Skeletal muscle tissue (tissue), 4 donors: ENCODE data around the gene GABARAP. TPM values are rescaled to one million over a fixed set of nuclear protein-coding genes. Genes with fewer than 3 reads are reported as not detected.
A peak's percentile ranks its signal among the peaks of the same experiment; 100 is the strongest.
"Not testable (repeated sequence)": the region's sequence is repeated elsewhere in the genome, so short reads cannot be mapped to it uniquely, and the experiment has no call there.

ENCODE experiments used
- H3K27ac ChIP-seq: one replicate; pipeline ENCODE4 v1.7.0; 2013; ENCODE audit warnings: mild to moderate bottlenecking, low read depth, low read length, inconsistent platforms
- H3K27me3 ChIP-seq, 3 donors: one replicate each; pipeline ENCODE4 v1.7.0; 2013; ENCODE audit warnings: low read length in 3 of 3; ENCODE audit not compliant: control insufficient read depth in 3 of 3, insufficient read depth in 3 of 3
- H3K36me3 ChIP-seq, 3 donors: one replicate each; pipeline ENCODE4 v1.7.0; 2013; ENCODE audit warnings: low read length in 3 of 3; ENCODE audit not compliant: control insufficient read depth in 3 of 3, insufficient read depth in 3 of 3
- H3K4me1 ChIP-seq, 3 donors: one replicate each; pipeline ENCODE4 v1.7.0; 2013; ENCODE audit warnings: low read length in 3 of 3, mild to moderate bottlenecking in 3 of 3; ENCODE audit not compliant: control insufficient read depth in 3 of 3, insufficient read depth in 3 of 3
- H3K4me3 ChIP-seq, 3 donors: one replicate each; pipeline ENCODE4 v1.7.0; 2013; ENCODE audit warnings: low read length in 3 of 3
- H3K9ac ChIP-seq, 3 donors: one replicate each; pipeline ENCODE4 v1.7.0; 2013; ENCODE audit warnings: low read length in 3 of 3, mild to moderate bottlenecking in 3 of 3, moderate library complexity in 2 of 3, low read depth in 1 of 3
- H3K9me3 ChIP-seq, 3 donors: one replicate each; pipeline ENCODE4 v1.7.0; 2013; ENCODE audit warnings: low read length in 3 of 3; ENCODE audit not compliant: control insufficient read depth in 3 of 3
- total RNA-seq: library from RNA; depleted of rRNA; stranded (reverse); fragments of >200 nt; gene quantifications from one replicate; pipeline ENCODE4 v1.2.3, GENCODE V29; 2014
- donor health status: Osteomylitis.

GABARAP gene
- total RNA-seq, 1 donor from 2014 or later, result 259 TPM

DNA sequence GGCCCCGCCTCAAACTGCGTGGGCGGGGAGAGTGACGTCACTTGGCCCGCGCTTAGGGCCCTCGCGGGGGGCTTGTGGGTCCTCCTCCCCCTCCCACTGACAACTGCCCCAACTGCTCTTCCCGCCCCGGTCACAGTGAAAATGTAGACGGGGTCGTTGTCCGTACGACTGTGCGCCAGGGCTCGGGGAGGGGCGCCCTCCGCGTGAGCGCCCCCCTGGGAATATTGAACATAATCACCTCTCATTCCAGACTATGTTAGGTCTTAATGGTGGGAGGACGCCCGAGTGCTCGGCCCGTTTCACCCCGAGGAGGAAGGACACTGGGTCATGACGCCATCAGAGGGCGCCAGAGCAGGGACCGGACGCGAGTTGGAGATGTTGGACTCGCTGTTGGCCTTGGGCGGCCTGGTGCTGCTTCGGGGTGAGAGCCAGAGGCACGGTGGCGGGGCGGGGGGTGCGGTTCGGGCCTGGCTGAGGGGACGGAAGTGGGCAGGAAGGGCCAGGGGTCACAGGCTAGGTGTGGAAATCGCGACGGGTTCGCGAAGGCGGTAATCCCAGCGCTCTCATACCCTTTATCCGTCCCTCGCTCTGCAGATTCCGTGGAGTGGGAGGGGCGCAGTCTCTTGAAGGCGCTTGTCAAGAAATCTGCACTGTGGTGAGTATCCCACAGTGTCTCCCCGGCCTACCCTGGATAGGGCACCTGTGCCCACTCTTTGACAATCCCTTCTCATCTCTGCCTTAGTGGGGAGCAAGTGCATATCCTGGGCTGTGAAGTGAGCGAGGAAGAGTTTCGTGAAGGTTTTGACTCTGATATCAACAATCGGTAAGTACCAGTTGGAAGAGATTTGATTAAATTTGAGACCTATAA is 10.2 kb upstream of the GABARAP start, which contains the start of gene ELP5:
Gene ELP5 (plus strand): TSS at position 40 of the 868 bp plus-strand sequence. CDS start 336 bp downstream, at position 376.
- H3K4me1 ChIP-seq, result peaks cover 38 to 41% (median 41%) of the 10 kb centered on the region in 3 donors
- H3K27ac ChIP-seq, result peak within 1 kb of the TSS; percentile 100
- H3K9me3 ChIP-seq, result no peaks in the 10 kb centered on the region
- H3K27me3 ChIP-seq, result no peaks in the 10 kb centered on the region
- peak within 1 kb of the TSS; percentile 64 to 92 (median 89) for H3K4me3 ChIP-seq
- peak within 1 kb of the TSS; percentile 98 to 99 (median 99) for H3K9ac ChIP-seq
- peaks cover 22 to 31% (median 30%) of the 10 kb centered on the region in 3 donors for H3K36me3 ChIP-seq

DNA sequence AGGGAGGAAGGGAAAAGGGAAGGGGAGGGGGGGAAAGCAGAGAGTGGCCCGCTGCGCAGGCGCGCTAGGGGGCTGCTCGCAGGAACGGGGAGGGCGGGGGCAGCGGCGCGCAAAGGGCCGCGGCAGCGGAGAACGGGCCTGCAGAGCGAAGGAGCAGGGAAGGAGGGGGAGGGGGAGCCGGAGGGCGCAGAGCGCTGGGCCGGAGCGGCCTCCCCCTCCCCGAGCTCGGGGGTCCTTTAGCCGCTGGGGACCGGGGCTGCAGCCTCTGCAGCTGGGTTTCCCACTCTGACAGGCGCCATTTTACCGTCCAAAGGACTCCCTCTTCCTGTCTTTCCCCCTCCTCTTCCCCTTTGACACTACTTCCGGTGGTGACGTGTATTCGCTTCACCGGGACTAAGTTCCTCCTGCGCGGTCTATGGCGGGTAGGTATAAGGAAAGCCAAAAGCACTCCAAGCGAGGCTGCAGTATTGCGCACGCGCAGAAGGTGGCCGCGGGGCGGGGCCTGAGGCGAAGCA is 9.5 kb upstream of the GABARAP start, which contains the start of gene CTDNEP1:
Gene CTDNEP1 (minus strand): TSS at position 74 of the 515 bp plus-strand sequence. CDS start 438 bp downstream, outside the sequence.
- H3K4me3 ChIP-seq, result peak within 1 kb of the TSS; percentile 64 to 92 (median 89)
- no peaks in the 10 kb centered on the region for H3K27me3 ChIP-seq
- H3K36me3 ChIP-seq, result peaks cover 19 to 30% (median 27%) of the 10 kb centered on the region in 3 donors
- peak within 1 kb of the TSS; percentile 100 for H3K27ac ChIP-seq
- H3K9ac ChIP-seq, result peak within 1 kb of the TSS; percentile 98 to 99 (median 99)
- H3K4me1 ChIP-seq, result peaks cover 39 to 47% (median 45%) of the 10 kb centered on the region in 3 donors
- H3K9me3 ChIP-seq, result no peaks in the 10 kb centered on the region

DNA sequence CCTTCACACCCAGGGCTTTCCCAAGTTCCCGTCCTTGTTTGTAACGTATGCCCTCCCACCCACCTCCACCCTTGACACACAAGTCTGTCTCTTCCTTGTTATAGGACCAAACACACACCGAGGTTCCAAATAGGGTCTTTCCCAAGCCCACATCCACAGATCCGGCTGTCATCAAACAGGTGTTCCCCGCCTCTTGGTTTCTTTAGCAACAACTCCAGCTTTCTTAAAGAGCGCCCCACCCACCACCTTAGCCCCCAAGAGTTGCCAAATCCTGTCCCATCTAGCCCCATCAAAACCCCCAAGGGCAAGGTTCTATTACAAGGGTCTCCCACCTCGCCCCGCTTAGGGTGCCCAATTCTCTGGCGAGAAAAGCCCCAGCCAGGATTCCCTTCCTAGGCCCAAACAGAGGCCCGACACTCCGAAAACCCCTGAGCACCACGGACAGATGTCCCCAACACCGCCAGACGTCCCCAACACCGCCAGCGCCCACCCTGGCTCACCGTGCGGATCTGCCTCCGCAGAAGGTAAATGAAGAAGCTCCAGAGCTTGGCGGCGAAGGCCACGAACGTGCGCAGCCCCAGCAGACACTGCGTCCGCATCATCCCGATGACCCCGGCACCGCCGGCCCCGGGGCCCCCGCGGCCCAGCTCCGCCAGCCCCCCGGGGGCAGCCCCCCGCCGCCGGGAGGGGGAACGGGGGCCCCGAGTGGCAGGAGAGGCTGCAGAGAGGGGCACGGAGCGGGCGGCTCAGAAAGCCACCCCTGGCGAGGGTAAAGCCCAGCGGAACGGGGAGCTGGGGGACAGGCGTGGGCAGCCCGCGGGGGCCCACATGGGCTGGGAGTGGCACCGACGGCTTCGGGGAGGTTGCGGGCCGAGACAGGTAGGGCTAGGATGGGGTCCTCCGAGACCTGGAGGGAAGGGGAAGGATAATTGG is 8.7 kb upstream of the GABARAP start:
- no peaks in the 10 kb centered on the region for H3K9me3 ChIP-seq
- peaks cover 39 to 47% (median 45%) of the 10 kb centered on the region in 3 donors for H3K4me1 ChIP-seq
- H3K36me3 ChIP-seq, result peaks cover 21 to 30% (median 30%) of the 10 kb centered on the region in 3 donors

DNA sequence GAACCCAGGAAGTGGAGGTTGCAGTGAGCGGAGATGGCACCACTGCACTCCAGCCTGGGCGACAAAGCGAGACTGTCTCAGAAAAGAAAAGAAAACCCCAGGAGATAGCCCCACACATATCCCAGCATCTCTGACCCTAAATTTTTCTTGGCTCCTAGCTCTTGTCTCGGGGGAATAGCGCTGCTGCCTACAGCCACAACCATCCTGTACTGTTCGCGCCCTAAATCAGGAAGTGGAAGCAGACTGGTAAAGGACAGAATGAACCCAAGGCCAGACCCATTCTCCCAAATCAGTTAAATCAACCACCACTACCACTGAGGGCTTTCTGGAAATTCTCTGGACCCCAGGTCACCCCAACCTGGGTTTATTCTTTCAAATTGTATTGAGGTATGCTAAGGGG is 7.6 kb upstream of the GABARAP start:
- Histone ChIP-seq H3K4me3 (peak overlapping the region; percentile 64 to 92 (median 76)), H3K36me3 (peaks cover 20 to 31% (median 30%) of the 10 kb centered on the region in 3 donors), H3K4me1 (peaks cover 39 to 47% (median 45%) of the 10 kb centered on the region in 3 donors), H3K9me3 (no peaks in the 10 kb centered on the region), H3K27ac (peak overlapping the region; percentile 100), H3K9ac (peak overlapping the region; percentile 96 to 99 (median 98)), H3K27me3 (no peaks in the 10 kb centered on the region)

More for the DNA sequence above, 8.7 kb upstream of the GABARAP start:
- H3K27ac ChIP-seq, result peak overlapping the region; percentile 100
- peak overlapping the region; percentile 64 to 92 (median 85) for H3K4me3 ChIP-seq
- peak overlapping the region; percentile 96 to 99 (median 98) for H3K9ac ChIP-seq
- H3K27me3 ChIP-seq, result no peaks in the 10 kb centered on the region

- Histone ChIP-seq H3K27ac (peak overlapping the region; percentile 100), H3K36me3 (peaks cover 22 to 30% (median 30%) of the 10 kb centered on the region in 3 donors), H3K9me3 (no peaks in the 10 kb centered on the region), H3K4me3 (peak overlapping the region; percentile 45 to 92 (median 64)), H3K9ac (peak overlapping the region; percentile 60 to 98 (median 96)), H3K4me1 (peaks cover 39 to 47% (median 45%) of the 10 kb centered on the region in 3 donors), H3K27me3 (no peaks in the 10 kb centered on the region)
Measured at GRCh38 chr17:7249214-7249613, 7.0 kb upstream of the GABARAP start.

- Histone ChIP-seq H3K4me1 (peaks cover 41 to 51% (median 45%) of the 10 kb centered on the region in 3 donors), H3K9ac (peak overlapping the region; percentile 60 to 98 (median 96)), H3K27ac (peak overlapping the region; percentile 100), H3K4me3 (peak overlapping the region; percentile 45 to 92 (median 64)), H3K27me3 (no peaks in the 10 kb centered on the region), H3K9me3 (no peaks in the 10 kb centered on the region), H3K36me3 (peaks cover 26 to 31% (median 30%) of the 10 kb centered on the region in 3 donors)
Measured at GRCh38 chr17:7248796-7249195, 6.5 kb upstream of the GABARAP start.

DNA sequence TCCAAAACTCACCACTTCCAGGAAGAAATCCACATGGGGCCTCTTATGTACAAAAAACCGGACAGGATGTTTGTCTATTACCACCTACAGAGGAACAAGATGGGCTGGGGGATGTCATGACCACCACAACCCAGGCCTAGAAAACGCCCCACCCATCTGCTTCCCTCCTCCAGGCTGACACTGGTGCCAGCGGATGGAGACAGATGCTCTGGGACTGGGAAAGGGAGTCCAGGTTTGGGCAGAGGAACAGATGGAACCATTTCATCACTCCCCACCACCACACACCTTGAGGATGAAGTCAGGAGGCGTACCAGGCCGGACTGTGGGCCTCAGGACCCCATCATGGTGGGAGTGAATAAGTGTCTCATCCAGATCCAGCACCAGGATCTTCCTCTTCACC is 4.5 kb upstream of the GABARAP start:
- Histone ChIP-seq H3K27me3 (no peaks in the 10 kb centered on the region), H3K9me3 (no peaks in the 10 kb centered on the region), H3K36me3 (peaks cover 24 to 29% (median 26%) of the 10 kb centered on the region in 3 donors), H3K4me1 (peaks cover 38 to 49% (median 41%) of the 10 kb centered on the region in 3 donors), H3K4me3 (no peak overlapping the region), H3K27ac (peak overlapping the region; percentile 100), H3K9ac (no peak overlapping the region)

DNA sequence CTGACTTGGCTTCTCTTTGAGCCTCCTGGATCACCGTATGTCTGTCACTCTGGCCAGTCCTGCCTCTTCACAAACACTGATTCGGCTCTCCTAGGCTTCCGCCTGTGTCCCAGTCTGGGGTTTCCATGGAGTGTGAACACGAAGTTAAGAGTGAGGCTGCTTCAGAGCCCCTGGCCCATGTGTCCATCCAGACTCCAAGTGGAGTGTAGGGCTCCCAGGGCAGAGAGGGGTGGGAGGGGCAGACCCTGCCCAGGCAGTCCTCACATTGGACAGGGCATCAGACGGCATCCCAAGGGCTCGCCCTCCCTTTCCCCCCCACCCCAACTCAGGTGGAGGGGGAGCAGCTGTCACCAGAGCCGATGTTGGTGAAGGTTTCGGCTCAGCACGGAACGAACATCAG is 1.6 kb upstream of the GABARAP start:
- H3K4me3 ChIP-seq, H3K9me3 ChIP-seq, H3K27me3 ChIP-seq: not testable (repeated sequence)
- Histone ChIP-seq H3K27ac (peak overlapping the region; percentile 100), H3K36me3 (peaks cover 35 to 39% (median 38%) of the 10 kb centered on the region in 3 donors), H3K4me1 (peaks cover 36 to 52% (median 39%) of the 10 kb centered on the region in 3 donors), H3K9ac (peak overlapping the region in 1 of 3 donors; percentile 99)

GRCh38 chr17:7243453-7243729 is 1.1 kb upstream of the GABARAP start:
- Histone ChIP-seq H3K9me3 (no peaks in the 10 kb centered on the region), H3K4me1 (peaks cover 33 to 49% (median 35%) of the 10 kb centered on the region in 3 donors), H3K27ac (peak overlapping the region; percentile 100), H3K36me3 (peaks cover 35 to 39% (median 38%) of the 10 kb centered on the region in 3 donors), H3K4me3 (peak overlapping the region; percentile 98 to 99 (median 98)), H3K27me3 (no peaks in the 10 kb centered on the region), H3K9ac (peak overlapping the region; percentile 88 to 99 (median 98))
